Measurements from ENCODE around the gene TSGA10IP. TPM values are rescaled to one million over a fixed set of nuclear protein-coding genes. Genes with fewer than 3 reads are reported as not detected.
A peak's percentile ranks its signal among the peaks of the same experiment; 100 is the strongest.

TSGA10IP gene
- total and polyA plus RNA-seq, 10 donors = 0.06 to 0.24 (median 0.19) TPM; not detected in 6

- intact Hi-C loops (cut with DNase I; ENCODE audit: low total_unique reads) = no loop called here
- peaks cover 0 to 12% (median 6%) of the 10 kb centered on the region in 6 donors for H3K4me1 ChIP-seq
- no peak overlapping the region for H3K27ac ChIP-seq
- no peak for DNase-seq
- 94 to 98% (median 95%) methylated on average over 9 of the region's 9 CpGs for WGBS, 5 donors
- H3K4me3 ChIP-seq = no peak overlapping the region
- H3K36me3 ChIP-seq = peaks cover 0 to 85% (median 50%) of the 10 kb centered on the region in 6 donors
- no peaks in the 10 kb centered on the region for H3K9me3 ChIP-seq
- no peak for TF ChIP-seq POLR2AphosphoS5 (IDR thresholded peaks at IDR 0.05)
- TF ChIP-seq CTCF (IDR thresholded peaks at IDR 0.05 in 8 of 11, conservative IDR thresholded peaks at IDR 0.05 in 3 of 11) = no peak
- TF ChIP-seq POLR2A (IDR thresholded peaks at IDR 0.05) = no peak
- H3K27me3 ChIP-seq (replicated peaks in 1 of 7) = no peaks in the 10 kb centered on the region
These were observed 30.5 kb downstream of the TSGA10IP start for GRCh38 chr11:65975771-65976170.

GRCh38 chr11:65976216-65977176, 31.2 kb downstream of the TSGA10IP start:
- intact Hi-C loops (cut with DNase I; ENCODE audit: low total_unique reads) = no loop called here
- Histone ChIP-seq H3K4me1 (peaks cover 0 to 19% (median 6%) of the 10 kb centered on the region in 6 donors), H3K36me3 (peaks cover 0 to 84% (median 50%) of the 10 kb centered on the region in 6 donors), H3K4me3 (no peak overlapping the region), H3K9me3 (no peaks in the 10 kb centered on the region), H3K27me3 (replicated peaks in 1 of 7) (no peaks in the 10 kb centered on the region), H3K27ac (no peak overlapping the region)
- TF ChIP-seq CTCF (IDR thresholded peaks at IDR 0.05 in 8 of 11, conservative IDR thresholded peaks at IDR 0.05 in 3 of 11) = no peak
- peak in 1 of 3 donors; percentile 50 for TF ChIP-seq POLR2AphosphoS5 (IDR thresholded peaks at IDR 0.05)
- DNase-seq = no peak
- WGBS, 5 donors = 84 to 89% (median 87%) methylated on average over 42 to 43 of the region's 43 CpGs

- Histone ChIP-seq H3K36me3 (peaks cover 0 to 71% (median 50%) of the 10 kb centered on the region in 6 donors), H3K4me1 (peaks cover 0 to 29% (median 10%) of the 10 kb centered on the region in 6 donors), H3K9me3 (no peaks in the 10 kb centered on the region), H3K27me3 (replicated peaks in 1 of 7) (no peaks in the 10 kb centered on the region), H3K4me3 (no peak overlapping the region), H3K27ac (no peak overlapping the region)
- peak in 1 of 3 donors; percentile 52 for TF ChIP-seq POLR2AphosphoS5 (IDR thresholded peaks at IDR 0.05)
- TF ChIP-seq CTCF (IDR thresholded peaks at IDR 0.05 in 8 of 11, conservative IDR thresholded peaks at IDR 0.05 in 3 of 11) = no peak
- TF ChIP-seq POLR2A (IDR thresholded peaks at IDR 0.05) = no peak
- 93 to 96% (median 95%) methylated on average over 22 to 28 of the region's 29 CpGs for WGBS, 5 donors
- DNase-seq = no peak
- intact Hi-C loops (cut with DNase I; ENCODE audit: low total_unique reads) = no loop called here
These were observed 32.5 kb downstream of the TSGA10IP start for GRCh38 chr11:65977621-65978390.
